Measurements from ENCODE around the gene LPGAT1.
"Not testable (repeated sequence)": the region's sequence is repeated elsewhere in the genome, so short reads cannot be mapped to it uniquely, and the experiment has no call there.

LPGAT1 gene

DNA sequence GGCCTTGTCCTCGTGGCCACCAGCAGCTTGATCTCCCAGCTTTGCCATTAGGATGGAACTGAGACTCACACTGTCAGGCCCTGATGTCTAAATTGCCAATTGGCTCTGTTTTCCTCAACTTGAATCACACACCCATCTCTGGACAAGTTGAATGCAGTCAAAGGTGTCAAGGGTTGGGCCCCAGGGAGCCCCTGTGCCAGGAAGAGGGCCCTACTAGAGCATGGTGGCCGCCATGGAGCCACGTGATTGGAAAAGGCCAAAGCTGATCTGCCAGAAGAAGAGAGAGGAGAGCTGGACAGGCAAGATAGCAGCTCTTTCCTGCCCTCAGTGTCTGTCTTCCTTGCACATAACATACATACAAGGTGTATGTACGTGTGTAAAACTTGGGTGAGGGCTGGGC lies 100.2 kb downstream of the LPGAT1 start:
- DNase-seq (ENCODE audit: low read depth): no peak
- H3K4me3 ChIP-seq (ENCODE audit: low read depth, low read length): no peak overlapping the region
- TF ChIP-seq, protein P1, sequence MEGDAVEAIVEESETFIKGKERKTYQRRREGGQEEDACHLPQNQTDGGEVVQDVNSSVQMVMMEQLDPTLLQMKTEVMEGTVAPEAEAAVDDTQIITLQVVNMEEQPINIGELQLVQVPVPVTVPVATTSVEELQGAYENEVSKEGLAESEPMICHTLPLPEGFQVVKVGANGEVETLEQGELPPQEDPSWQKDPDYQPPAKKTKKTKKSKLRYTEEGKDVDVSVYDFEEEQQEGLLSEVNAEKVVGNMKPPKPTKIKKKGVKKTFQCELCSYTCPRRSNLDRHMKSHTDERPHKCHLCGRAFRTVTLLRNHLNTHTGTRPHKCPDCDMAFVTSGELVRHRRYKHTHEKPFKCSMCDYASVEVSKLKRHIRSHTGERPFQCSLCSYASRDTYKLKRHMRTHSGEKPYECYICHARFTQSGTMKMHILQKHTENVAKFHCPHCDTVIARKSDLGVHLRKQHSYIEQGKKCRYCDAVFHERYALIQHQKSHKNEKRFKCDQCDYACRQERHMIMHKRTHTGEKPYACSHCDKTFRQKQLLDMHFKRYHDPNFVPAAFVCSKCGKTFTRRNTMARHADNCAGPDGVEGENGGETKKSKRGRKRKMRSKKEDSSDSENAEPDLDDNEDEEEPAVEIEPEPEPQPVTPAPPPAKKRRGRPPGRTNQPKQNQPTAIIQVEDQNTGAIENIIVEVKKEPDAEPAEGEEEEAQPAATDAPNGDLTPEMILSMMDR (IDR thresholded peaks at IDR 0.05; ENCODE audit: insufficient read depth, low read depth, low read length, missing control alignments): no peak

DNA sequence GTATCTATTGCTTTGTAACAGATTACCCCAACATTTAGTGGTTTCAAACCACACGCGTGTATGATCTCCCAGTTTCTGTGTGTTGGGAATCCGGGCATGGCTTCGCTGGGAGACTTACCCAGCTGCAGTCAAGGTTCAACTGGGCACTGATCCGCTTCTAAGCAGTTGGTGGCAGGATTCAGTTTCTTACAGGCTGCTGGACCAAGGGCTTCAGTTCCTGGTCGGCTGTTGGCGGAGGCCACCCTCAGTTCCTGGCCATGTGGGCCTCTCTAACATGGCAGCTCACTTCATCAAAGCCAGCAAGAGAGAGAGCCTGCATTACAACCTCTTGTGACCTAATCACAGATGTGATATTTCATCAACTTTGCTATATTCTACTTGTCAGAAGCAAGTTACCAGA lies 101.3 kb downstream of the LPGAT1 start:
- DNase-seq (ENCODE audit: low read depth): no peak

DNA sequence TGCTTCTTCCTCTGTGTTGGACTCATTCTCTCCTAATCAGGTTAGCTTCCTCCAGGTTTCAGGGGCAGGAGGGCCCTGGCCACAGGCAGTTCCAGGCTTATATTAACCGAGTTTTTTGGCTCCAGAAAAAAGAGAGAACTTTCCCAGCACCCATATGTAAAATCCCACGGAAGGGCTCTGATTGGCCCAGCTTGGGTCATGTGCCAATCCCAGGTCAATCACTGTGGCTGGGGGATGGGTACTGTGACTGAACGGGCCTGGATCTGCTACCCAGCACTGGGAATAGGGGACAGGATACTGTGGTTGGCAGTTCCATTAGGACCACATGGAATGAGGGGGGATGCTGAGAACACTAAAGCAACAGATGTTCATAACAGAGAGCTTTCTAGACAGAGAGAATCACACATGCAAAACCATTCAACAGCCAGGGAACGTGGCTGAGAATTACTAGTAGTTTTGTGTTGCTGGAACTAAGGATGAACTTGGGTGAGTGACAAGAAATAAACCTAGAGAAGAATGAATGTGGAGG lies 104.0 kb downstream of the LPGAT1 start:
- TF ChIP-seq, protein P1 (IDR thresholded peaks at IDR 0.05; ENCODE audit: insufficient read depth, low read depth, low read length, missing control alignments): no peak
- no peak overlapping the region for H3K4me3 ChIP-seq (ENCODE audit: low read depth, low read length)
- no peak for DNase-seq (ENCODE audit: low read depth)

More for the DNA sequence above, 101.3 kb downstream of the LPGAT1 start:
- TF ChIP-seq, protein P1 (IDR thresholded peaks at IDR 0.05; ENCODE audit: insufficient read depth, low read depth, low read length, missing control alignments): no peak
- H3K4me3 ChIP-seq (ENCODE audit: low read depth, low read length): no peak overlapping the region

DNA sequence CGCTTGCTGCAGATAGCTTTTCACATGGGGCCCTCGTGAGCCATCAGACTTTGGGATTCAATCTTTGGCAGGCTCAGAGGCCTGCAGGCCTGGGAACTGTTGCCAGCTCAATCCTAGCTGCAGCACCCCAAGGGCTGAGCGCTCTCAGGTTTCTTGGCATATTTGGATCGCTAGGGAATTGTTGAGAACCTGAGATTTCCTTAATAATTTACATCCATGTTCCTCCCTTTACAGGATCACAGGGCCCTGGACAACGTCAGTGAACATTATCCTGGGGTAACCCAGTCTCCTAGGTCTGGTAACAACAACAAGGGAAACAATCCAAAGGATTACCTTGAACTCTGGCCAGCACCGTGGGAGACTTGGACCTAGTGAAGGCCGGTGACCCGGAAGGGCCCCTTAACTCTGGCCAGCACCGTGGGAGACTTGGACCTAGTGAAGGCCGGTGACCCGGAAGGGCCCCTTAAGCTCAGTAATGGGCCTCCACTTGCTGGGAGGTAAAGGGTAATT lies 105.8 kb downstream of the LPGAT1 start:
- TF ChIP-seq, protein P1 (IDR thresholded peaks at IDR 0.05; ENCODE audit: insufficient read depth, low read depth, low read length, missing control alignments): no peak
- H3K4me3 ChIP-seq (ENCODE audit: low read depth, low read length): no peak overlapping the region
- DNase-seq (ENCODE audit: low read depth): no peak

DNA sequence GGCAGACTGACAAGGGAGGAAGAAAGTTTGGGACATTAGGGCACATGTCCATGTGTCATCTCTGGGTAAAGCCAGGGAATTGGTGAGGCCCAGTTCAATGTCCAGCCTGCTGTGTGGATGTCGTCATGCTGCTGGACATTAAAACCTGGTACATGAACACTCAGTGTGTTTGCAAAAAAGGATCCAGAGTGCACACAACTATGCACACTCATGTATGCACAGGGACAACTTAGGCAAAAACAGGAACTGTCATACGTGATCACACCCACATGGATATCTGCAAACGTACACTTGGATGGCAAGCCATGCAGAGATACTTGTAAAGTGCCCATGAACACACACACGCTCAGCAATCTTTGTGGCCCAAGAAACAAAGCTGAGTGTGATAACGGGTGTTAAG lies 107.3 kb downstream of the LPGAT1 start:
- no peak for DNase-seq (ENCODE audit: low read depth)
- no peak overlapping the region for H3K4me3 ChIP-seq (ENCODE audit: low read depth, low read length)
- TF ChIP-seq, protein P1 (IDR thresholded peaks at IDR 0.05; ENCODE audit: insufficient read depth, low read depth, low read length, missing control alignments): no peak

DNA sequence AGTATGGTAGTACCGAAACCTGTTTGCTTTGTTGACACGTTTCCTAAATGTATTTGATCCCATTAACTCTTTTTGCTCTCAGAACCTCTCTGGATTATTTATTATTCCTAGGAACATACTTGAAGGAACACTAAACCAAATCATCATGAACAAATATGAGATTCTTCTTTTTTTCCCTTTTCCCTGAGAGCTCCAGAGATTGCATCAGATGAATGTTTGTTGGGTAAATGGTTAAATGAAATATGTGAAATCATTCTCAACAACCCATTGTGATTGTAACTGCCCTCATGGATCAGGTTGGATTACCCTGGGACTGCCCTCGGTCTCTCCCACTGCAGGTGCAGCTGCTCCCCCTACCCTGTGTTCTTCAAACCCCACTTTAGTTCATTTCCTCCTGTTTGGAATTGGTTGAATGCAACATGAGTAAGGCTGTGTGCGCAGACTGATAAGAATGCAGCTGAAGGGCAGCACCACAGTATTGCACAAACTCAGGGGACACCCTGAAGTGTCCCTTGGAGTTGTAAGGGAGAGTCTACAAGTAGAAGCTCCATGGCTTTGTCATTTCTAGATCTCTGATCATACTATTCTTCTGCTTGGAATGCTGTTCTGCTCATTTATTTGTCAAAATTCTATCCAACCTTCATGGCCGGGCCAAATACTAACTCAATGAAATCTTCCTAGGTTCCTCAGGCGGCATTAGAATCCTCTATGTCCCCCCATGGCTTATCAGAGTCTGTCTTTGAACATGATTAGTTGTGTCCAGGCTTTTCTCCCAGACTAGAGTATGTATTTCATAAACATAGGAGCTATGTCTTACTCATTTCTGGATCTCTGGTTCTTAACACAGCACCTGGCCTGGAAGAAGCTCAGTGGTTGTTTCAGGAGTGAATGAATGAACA lies 108.0 kb downstream of the LPGAT1 start:
- no peak overlapping the region for H3K4me3 ChIP-seq (ENCODE audit: low read depth, low read length)
- no peak for DNase-seq (ENCODE audit: low read depth)
- TF ChIP-seq, protein P1 (IDR thresholded peaks at IDR 0.05; ENCODE audit: insufficient read depth, low read depth, low read length, missing control alignments): no peak

DNA sequence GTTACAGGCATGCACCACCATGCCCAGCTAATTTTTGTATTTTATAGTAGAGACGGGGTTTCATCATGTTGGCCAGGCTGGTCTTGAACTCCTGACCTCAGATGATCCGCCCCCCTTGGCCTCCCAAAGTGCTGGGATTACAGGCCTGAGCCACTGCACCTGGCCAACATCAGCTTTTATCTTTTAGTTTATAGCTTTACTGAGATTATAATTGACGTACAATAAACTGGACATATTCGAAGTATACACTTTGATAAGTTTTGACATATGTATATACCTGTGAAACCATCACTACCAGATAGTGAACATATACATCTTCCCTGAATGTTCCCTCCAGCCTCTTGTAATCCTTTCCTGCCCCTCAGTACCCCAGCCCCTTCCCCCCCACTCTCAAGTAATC lies 114.0 kb downstream of the LPGAT1 start:
- DNase-seq (ENCODE audit: low read depth); H3K4me3 ChIP-seq (ENCODE audit: low read depth, low read length): not testable (repeated sequence)
